Vagina (tissue), 2 donors: Measurements from ENCODE around the gene MUC22.

ENCODE experiments used
- CTCF ChIP-seq, 3 experiments: fragments of 450-650 bp in 2 of 3; fragments of 200-600 bp in 1 of 3; sonication (generic) in 1 of 3; IDR thresholded peaks; one replicate each; pipeline ENCODE4 v1.5.1; 2017 to 2019; ENCODE audit warnings: antibody characterized with exemption in 3 of 3, mild to moderate bottlenecking in 2 of 3, moderate library complexity in 2 of 3
- POLR2A ChIP-seq, 2 donors: fragments of 450-650 bp; IDR thresholded peaks; one replicate each; pipeline ENCODE4 v1.6.1; 2017; ENCODE audit warnings: antibody characterized with exemption in 2 of 2, mild to moderate bottlenecking in 2 of 2, moderate library complexity in 2 of 2
- POLR2AphosphoS5 ChIP-seq, 2 donors: sonication (generic); formaldehyde crosslinking; IDR thresholded peaks; one replicate each; pipeline ENCODE4 v1.9.0; 2017; ENCODE audit warnings: antibody characterized with exemption in 2 of 2, mild to moderate bottlenecking in 2 of 2, low read depth in 1 of 2; ENCODE audit not compliant: insufficient read depth in 1 of 2

GRCh38 chr6:30985490-30985889 is 24.8 kb upstream of the MUC22 start:
- TF ChIP-seq CTCF (IDR thresholded peaks at IDR 0.05) (no peak), POLR2AphosphoS5 (IDR thresholded peaks at IDR 0.05; ENCODE audit: insufficient read depth in 1 of 2, low read depth in 1 of 2) (no peak), POLR2A (IDR thresholded peaks at IDR 0.05) (no peak)
